H1 (cell line): Measurements from ENCODE around the gene IL20RB. TPM values are rescaled to one million over a fixed set of nuclear protein-coding genes. Genes with fewer than 3 reads are reported as not detected.

ENCODE experiments used
- CTCF ChIA-PET: fragments of 300-600 bp; sonication (Branson Sonifier 250); formaldehyde crosslinking; loops from one replicate; lab custom pipeline; 2021; ENCODE audit not compliant: partially characterized antibody; lab: Charles Lee
- POLR2A ChIA-PET: fragments of 300-600 bp; sonication (Branson Sonifier 250); formaldehyde crosslinking; loops from one replicate; lab custom pipeline; 2021; ENCODE audit warnings: inconsistent platforms; ENCODE audit not compliant: partially characterized antibody; lab: Charles Lee
- DNase-seq, 2 experiments: peaks; one replicate each; pipeline versions ENCODE4 v3.0.0 to v3.0.0-alpha.2; 2010 to 2022; ENCODE audit warnings: low spot score in 2 of 2, low read depth in 1 of 2, mixed read lengths in 1 of 2
- FAIRE-seq: peaks from 2 replicates; lab custom pipeline; 2011; peaks lifted over from hg19 to GRCh38; lab: Jason Lieb, UNC
- H2AFZ ChIP-seq: 2 replicates; pipeline ENCODE4 v1.8.1; 2012; ENCODE audit warnings: low read length, inconsistent platforms
- H2AK5ac ChIP-seq: 2 replicates; pipeline ENCODE4 v1.6.1; 2013; ENCODE audit warnings: low read depth, low read length
- H2BK120ac ChIP-seq: replicated peaks from 2 replicates; pipeline ENCODE3; 2013; ENCODE audit warnings: low read depth, low read length, inconsistent platforms
- H2BK12ac ChIP-seq: 2 replicates; pipeline ENCODE4 v1.6.1; 2013; ENCODE audit warnings: low read depth, low read length
- H2BK15ac ChIP-seq: 2 replicates; pipeline ENCODE4 v1.6.1; 2013; ENCODE audit warnings: low read length
- H2BK20ac ChIP-seq: 2 replicates; pipeline ENCODE4 v1.6.1; 2013; ENCODE audit warnings: low read length
- H2BK5ac ChIP-seq: 2 replicates; pipeline ENCODE4 v1.6.1; 2013; ENCODE audit warnings: low read depth, low read length
- H3K14ac ChIP-seq: 2 replicates; pipeline ENCODE4 v1.6.1; 2013; ENCODE audit warnings: inconsistent platforms; ENCODE audit not compliant: insufficient read length
- H3K18ac ChIP-seq: 2 replicates; pipeline ENCODE4 v1.6.1; 2013; ENCODE audit warnings: low read length; ENCODE audit errors: extremely low read depth
- H3K23ac ChIP-seq: 2 replicates; pipeline ENCODE4 v1.6.1; 2013; ENCODE audit warnings: inconsistent platforms; ENCODE audit not compliant: insufficient read length
- H3K23me2 ChIP-seq: 2 replicates; pipeline ENCODE4 v1.6.1; 2013; ENCODE audit warnings: low read depth, low read length
- H3K27ac ChIP-seq: 2 replicates; pipeline ENCODE4 v1.6.1; 2011; ENCODE audit warnings: low read depth, low read length, inconsistent platforms
- H3K27me3 ChIP-seq, 4 experiments: replicated peaks in 1 of 4; 1 replicate in 1 of 4; 2 replicates in 3 of 4; pipeline versions ENCODE4 v1.6.1 to v1.8.1; 2011 to 2013; ENCODE audit warnings: low read length in 3 of 4, mild to moderate bottlenecking in 3 of 4, inconsistent platforms in 2 of 4, mixed read lengths in 2 of 4, moderate library complexity in 1 of 4; ENCODE audit not compliant: control insufficient read depth in 3 of 4, insufficient read depth in 3 of 4; ENCODE audit errors: extremely low read depth in 1 of 4
- H3K36me3 ChIP-seq, 4 experiments: 2 replicates each; pipeline versions ENCODE4 v1.6.1 to v1.8.1; 2011 to 2013; ENCODE audit warnings: mild to moderate bottlenecking in 4 of 4, low read length in 3 of 4, moderate library complexity in 2 of 4, control low read depth in 1 of 4, inconsistent platforms in 1 of 4; ENCODE audit not compliant: insufficient read depth in 4 of 4, control insufficient read depth in 2 of 4
- H3K4ac ChIP-seq: replicated peaks from 2 replicates; pipeline ENCODE3; 2013; ENCODE audit warnings: low read length, low read depth, mixed read lengths, inconsistent platforms; ENCODE audit not compliant: insufficient read length
- H3K4me1 ChIP-seq, 4 experiments: replicated peaks in 1 of 4; 1 replicate in 1 of 4; 2 replicates in 3 of 4; pipeline versions ENCODE4 v1.6.1 to v1.8.1; 2011 to 2013; ENCODE audit warnings: low read length in 3 of 4, inconsistent platforms in 2 of 4, mixed read lengths in 1 of 4; ENCODE audit not compliant: insufficient read depth in 4 of 4, control insufficient read depth in 3 of 4
- H3K4me2 ChIP-seq, 2 experiments: 2 replicates each; pipeline versions ENCODE4 v1.6.1 to v1.8.1; 2011 to 2013; ENCODE audit warnings: low read depth in 2 of 2, low read length in 2 of 2, control low read depth in 1 of 2, inconsistent platforms in 1 of 2, mild to moderate bottlenecking in 1 of 2; ENCODE audit not compliant: insufficient read depth in 1 of 2
- H3K4me3 ChIP-seq, 4 experiments: fragments of 200-600, 300-600 bp in 1 of 4; sonication (generic), shearing (Covaris generic), sonication (Bioruptor Twin) in 1 of 4; 2 replicates each; pipeline versions ENCODE4 v1.5.1 to v1.8.1; 2011 to 2016; ENCODE audit warnings: low read length in 4 of 4, low read depth in 3 of 4, control low read depth in 2 of 4, inconsistent platforms in 2 of 4, mild to moderate bottlenecking in 2 of 4, mixed read lengths in 1 of 4, moderate library complexity in 1 of 4; ENCODE audit not compliant: insufficient read depth in 2 of 4; ENCODE audit errors: extremely low read depth in 1 of 4
- H3K56ac ChIP-seq: replicated peaks from 2 replicates; pipeline ENCODE3; 2013; ENCODE audit warnings: low read depth, mild to moderate bottlenecking, mixed read lengths, low read length, inconsistent platforms; ENCODE audit not compliant: insufficient read length
- H3K79me1 ChIP-seq: 2 replicates; pipeline ENCODE4 v1.6.1; 2013; ENCODE audit warnings: low read depth, low read length, control low read depth
- H3K79me2 ChIP-seq, 2 experiments: 2 replicates each; pipeline versions ENCODE4 v1.6.1 to v1.8.1; 2012 to 2013; ENCODE audit warnings: low read length in 2 of 2, mild to moderate bottlenecking in 2 of 2, inconsistent platforms in 1 of 2; ENCODE audit not compliant: insufficient read depth in 2 of 2, control insufficient read depth in 1 of 2
- H3K9ac ChIP-seq, 4 experiments: replicated peaks in 1 of 4; 1 replicate in 1 of 4; 2 replicates in 3 of 4; pipeline versions ENCODE4 v1.6.1 to v1.8.1; 2011 to 2013; ENCODE audit warnings: low read depth in 3 of 4, low read length in 3 of 4, control low read depth in 2 of 4, mild to moderate bottlenecking in 2 of 4, moderate library complexity in 2 of 4, inconsistent platforms in 1 of 4; ENCODE audit errors: extremely low read depth in 1 of 4
- H3K9me3 ChIP-seq, 2 experiments: 2 replicates each; pipeline versions ENCODE4 v1.6.1 to v1.8.1; 2012 to 2013; ENCODE audit warnings: mild to moderate bottlenecking in 2 of 2, moderate library complexity in 2 of 2, control low read depth in 1 of 2, inconsistent platforms in 1 of 2, low read depth in 1 of 2, low read length in 1 of 2, mixed read lengths in 1 of 2; ENCODE audit not compliant: insufficient read depth in 2 of 2
- H4K20me1 ChIP-seq, 2 experiments: replicated peaks in 1 of 2; 2 replicates each; pipeline versions ENCODE3 to v1.8.1; 2011 to 2013; ENCODE audit warnings: inconsistent platforms in 2 of 2, low read length in 2 of 2, mild to moderate bottlenecking in 1 of 2; ENCODE audit not compliant: insufficient read depth in 2 of 2, control insufficient read depth in 1 of 2
- H4K5ac ChIP-seq: 2 replicates; pipeline ENCODE4 v1.6.1; 2013; ENCODE audit warnings: low read length, low read depth, mixed read lengths, inconsistent platforms; ENCODE audit not compliant: insufficient read length
- H4K8ac ChIP-seq: 2 replicates; pipeline ENCODE4 v1.8.0; 2013; ENCODE audit warnings: mild to moderate bottlenecking, moderate library complexity, low read length, inconsistent platforms; ENCODE audit not compliant: insufficient read depth; ENCODE audit errors: extremely low read depth
- H4K91ac ChIP-seq: replicated peaks from 2 replicates; pipeline ENCODE3; 2013; ENCODE audit warnings: low read length, mixed read lengths, inconsistent platforms; ENCODE audit not compliant: insufficient read length
- BRCA1 ChIP-seq: IDR thresholded peaks from 2 replicates; pipeline ENCODE4 v1.6.1; 2012; ENCODE audit warnings: low read depth, low read length, improper control_type of control experiment
- CHD1 ChIP-seq: IDR thresholded peaks from 2 replicates; pipeline ENCODE4 v1.6.1; 2012; ENCODE audit warnings: low read depth, low read length, improper control_type of control experiment
- JUND ChIP-seq: IDR thresholded peaks from 2 replicates; pipeline ENCODE4 v1.6.1; 2011; ENCODE audit warnings: mild to moderate bottlenecking, improper control_type of control experiment, low read length
- POLR2AphosphoS5 ChIP-seq: IDR thresholded peaks from 2 replicates; pipeline ENCODE4 v1.6.1; 2011; ENCODE audit warnings: low read depth, low read length
- SAP30 ChIP-seq: fragments of 300-600 bp; sonication (generic); IDR thresholded peaks from 2 replicates; pipeline ENCODE4 v1.7.1; 2012; ENCODE audit warnings: low read length, moderate library complexity, mild to moderate bottlenecking, inconsistent platforms; ENCODE audit not compliant: insufficient read depth, insufficient replicate concordance
- SIRT6 ChIP-seq: IDR thresholded peaks from one replicate; pipeline ENCODE4 v1.7.1; 2012; ENCODE audit warnings: low read length, inconsistent platforms
- SIX5 ChIP-seq: IDR thresholded peaks from 2 replicates; pipeline ENCODE4 v1.6.1; 2011; ENCODE audit warnings: mild to moderate bottlenecking, low read depth, low read length
- SUZ12 ChIP-seq: fragments of 200-600 bp; sonication (generic); IDR thresholded peaks from 2 replicates; pipeline ENCODE4 v1.6.1; 2012; ENCODE audit warnings: mild to moderate bottlenecking, inconsistent platforms, low read length, moderate library complexity, mixed read lengths
- TAF1 ChIP-seq: IDR thresholded peaks from 2 replicates; pipeline ENCODE4 v1.6.1; 2011; ENCODE audit warnings: mild to moderate bottlenecking, low read depth, low read length
- TCF12 ChIP-seq: IDR thresholded peaks from 2 replicates; pipeline ENCODE4 v1.6.1; 2011; ENCODE audit warnings: low read depth, mild to moderate bottlenecking, low read length
- WGBS, 2 experiments: shearing (Covaris generic) in 1 of 2; methylation state at CpG; one replicate each; pipeline versions ENCODE4 v1.1.6 to v1.1.7; 2013 to 2015; ENCODE audit warnings: low lambda C conversion rate in 2 of 2, mixed read lengths in 2 of 2, inconsistent platforms in 1 of 2, low coverage in 1 of 2, missing lambda C conversion rate in 1 of 2; ENCODE audit not compliant: insufficient replicate concordance in 2 of 2, insufficient coverage in 1 of 2, insufficient read length in 1 of 2; ENCODE audit errors: extremely low coverage in 1 of 2, missing lambda C conversion rate in 1 of 2; 5-methylcytosine and 5-hydroxymethylcytosine counted together
- polyA plus RNA-seq, 7 experiments: library from polyadenylated mRNA; depleted of rRNA in 3 of 7; stranded (reverse) in 5 of 7; unstranded in 2 of 7; fragments of >200 nt in 5 of 7; fragments of 200-250 nt in 2 of 7; gene quantifications; 1 replicate in 5 of 7; 2 replicates in 1 of 7; 4 replicates in 1 of 7; pipeline versions ENCODE4 v1.2.1 to v1.2.3, GENCODE V29; 2011 to 2013; ENCODE audit warnings: missing spikeins in 2 of 7, mixed read lengths in 2 of 7
- total RNA-seq: library from RNA; stranded (reverse); fragmentation: NEBNext Ultra II Directional; extraction: Animal tissue kit (Norgen Biotek cat#: 25700); gene quantifications from 2 replicates; pipeline ENCODE4 v1.2.1, GENCODE V29; 2021
- TF ChIP-seq, protein P1 (sequence below), 3 experiments: IDR thresholded peaks; 1 replicate in 2 of 3; 2 replicates in 1 of 3; pipeline versions ENCODE4 v1.5.1 to v1.6.1; 2011; ENCODE audit warnings: low read length in 3 of 3, mild to moderate bottlenecking in 3 of 3, inconsistent platforms in 2 of 3, low read depth in 1 of 3, moderate library complexity in 1 of 3; ENCODE audit not compliant: insufficient read depth in 1 of 3; ENCODE audit errors: control extremely low read depth in 1 of 3
- TF ChIP-seq, protein P2 (sequence below): IDR thresholded peaks from 2 replicates; pipeline ENCODE4 v1.6.1; 2011; ENCODE audit warnings: low read length, improper control_type of control experiment

The IL20RB gene
- total and polyA plus RNA-seq, 2 of the 8 experiments (the other 6 are each of a cell fraction or from before 2014, with no cell fraction given) = 1.6 to 1.8 TPM

DNA sequence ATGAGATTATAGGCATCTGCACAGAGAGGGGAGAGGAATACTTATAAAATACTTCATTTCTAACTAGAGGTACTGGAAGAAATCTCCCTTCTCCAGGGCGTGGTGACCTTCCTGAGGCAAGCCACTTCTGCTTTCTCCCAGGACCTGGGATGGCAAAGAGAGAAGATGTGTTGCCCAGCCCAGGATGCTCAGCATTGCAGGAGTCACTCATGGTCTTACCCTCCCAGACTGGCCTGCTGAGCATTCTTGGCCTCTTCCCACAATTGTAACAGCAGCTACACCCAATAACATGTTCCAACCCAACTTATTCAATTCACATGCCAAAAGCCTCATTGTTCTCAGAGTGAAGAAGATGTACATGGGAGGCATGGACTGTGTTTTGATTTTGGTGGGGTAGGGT is 37.9 kb downstream of the IL20RB start:
- no peak overlapping the region for H4K8ac ChIP-seq
- POLR2A ChIA-PET = no interaction called here
- FAIRE-seq = no peak
- TF ChIP-seq JUND (no peak), CHD1 (no peak), SAP30 (no peak), SIRT6 (no peak), SIX5 (no peak), TCF12 (no peak), TAF1 (no peak), POLR2AphosphoS5 (no peak), BRCA1 (no peak), SUZ12 (no peak)
- TF ChIP-seq, protein P1, sequence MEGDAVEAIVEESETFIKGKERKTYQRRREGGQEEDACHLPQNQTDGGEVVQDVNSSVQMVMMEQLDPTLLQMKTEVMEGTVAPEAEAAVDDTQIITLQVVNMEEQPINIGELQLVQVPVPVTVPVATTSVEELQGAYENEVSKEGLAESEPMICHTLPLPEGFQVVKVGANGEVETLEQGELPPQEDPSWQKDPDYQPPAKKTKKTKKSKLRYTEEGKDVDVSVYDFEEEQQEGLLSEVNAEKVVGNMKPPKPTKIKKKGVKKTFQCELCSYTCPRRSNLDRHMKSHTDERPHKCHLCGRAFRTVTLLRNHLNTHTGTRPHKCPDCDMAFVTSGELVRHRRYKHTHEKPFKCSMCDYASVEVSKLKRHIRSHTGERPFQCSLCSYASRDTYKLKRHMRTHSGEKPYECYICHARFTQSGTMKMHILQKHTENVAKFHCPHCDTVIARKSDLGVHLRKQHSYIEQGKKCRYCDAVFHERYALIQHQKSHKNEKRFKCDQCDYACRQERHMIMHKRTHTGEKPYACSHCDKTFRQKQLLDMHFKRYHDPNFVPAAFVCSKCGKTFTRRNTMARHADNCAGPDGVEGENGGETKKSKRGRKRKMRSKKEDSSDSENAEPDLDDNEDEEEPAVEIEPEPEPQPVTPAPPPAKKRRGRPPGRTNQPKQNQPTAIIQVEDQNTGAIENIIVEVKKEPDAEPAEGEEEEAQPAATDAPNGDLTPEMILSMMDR (IDR thresholded peaks at IDR 0.05; ENCODE audit: control extremely low read depth in 1 of 3, insufficient read depth in 1 of 3, low read depth in 1 of 3, low read length in 3 of 3) = no peak
- TF ChIP-seq, protein P2, sequence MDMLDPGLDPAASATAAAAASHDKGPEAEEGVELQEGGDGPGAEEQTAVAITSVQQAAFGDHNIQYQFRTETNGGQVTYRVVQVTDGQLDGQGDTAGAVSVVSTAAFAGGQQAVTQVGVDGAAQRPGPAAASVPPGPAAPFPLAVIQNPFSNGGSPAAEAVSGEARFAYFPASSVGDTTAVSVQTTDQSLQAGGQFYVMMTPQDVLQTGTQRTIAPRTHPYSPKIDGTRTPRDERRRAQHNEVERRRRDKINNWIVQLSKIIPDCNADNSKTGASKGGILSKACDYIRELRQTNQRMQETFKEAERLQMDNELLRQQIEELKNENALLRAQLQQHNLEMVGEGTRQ = no peak

More for the DNA sequence above, 37.9 kb downstream of the IL20RB start:
- 89% methylated on average over 1 of the region's 1 CpG; no CpG with 5 or more reads in 1 of the 2 experiments for WGBS, 2 experiments
- Histone ChIP-seq H3K14ac (no peak overlapping the region), H3K4me2 (no peak overlapping the region), H2AK5ac (no peak overlapping the region), H4K5ac (no peak overlapping the region), H3K36me3 (no peaks in the 10 kb centered on the region), H3K27me3 (no peaks in the 10 kb centered on the region), H2BK12ac (no peak overlapping the region), H3K79me1 (no peaks in the 10 kb centered on the region), H3K4ac (no peak overlapping the region), H2BK5ac (no peak overlapping the region), H4K91ac (no peak overlapping the region), H3K9ac (no peak overlapping the region), H2BK120ac (no peak overlapping the region), H2AFZ (no peak overlapping the region), H3K9me3 (no peaks in the 10 kb centered on the region), H2BK15ac (no peak overlapping the region), H3K18ac (no peak overlapping the region), H3K4me1 (no peaks in the 10 kb centered on the region), H2BK20ac (no peak overlapping the region), H3K56ac (no peak overlapping the region), H4K20me1 (no peaks in the 10 kb centered on the region), H3K79me2 (no peaks in the 10 kb centered on the region), H3K4me3 (no peak overlapping the region), H3K23me2 (no peaks in the 10 kb centered on the region), H3K27ac (no peak overlapping the region), H3K23ac (no peak overlapping the region)
- DNase-seq = no peak
- CTCF ChIA-PET = interaction anchor here (1.2 to 1.3 kb wide), 2 partner anchors 12 to 18 kb away, joined by 4 read pairs; no protein-coding TSS in a partner anchor
